T-helper 9 cell (primary cell): ENCODE measurements around the gene ZNF787.
A peak's percentile ranks its signal among the peaks of the same experiment; 100 is the strongest.

Experiments used
- DNase-seq: peaks from one replicate; pipeline ENCODE4 v3.0.0-alpha.2; 2020

The ZNF787 gene

DNA sequence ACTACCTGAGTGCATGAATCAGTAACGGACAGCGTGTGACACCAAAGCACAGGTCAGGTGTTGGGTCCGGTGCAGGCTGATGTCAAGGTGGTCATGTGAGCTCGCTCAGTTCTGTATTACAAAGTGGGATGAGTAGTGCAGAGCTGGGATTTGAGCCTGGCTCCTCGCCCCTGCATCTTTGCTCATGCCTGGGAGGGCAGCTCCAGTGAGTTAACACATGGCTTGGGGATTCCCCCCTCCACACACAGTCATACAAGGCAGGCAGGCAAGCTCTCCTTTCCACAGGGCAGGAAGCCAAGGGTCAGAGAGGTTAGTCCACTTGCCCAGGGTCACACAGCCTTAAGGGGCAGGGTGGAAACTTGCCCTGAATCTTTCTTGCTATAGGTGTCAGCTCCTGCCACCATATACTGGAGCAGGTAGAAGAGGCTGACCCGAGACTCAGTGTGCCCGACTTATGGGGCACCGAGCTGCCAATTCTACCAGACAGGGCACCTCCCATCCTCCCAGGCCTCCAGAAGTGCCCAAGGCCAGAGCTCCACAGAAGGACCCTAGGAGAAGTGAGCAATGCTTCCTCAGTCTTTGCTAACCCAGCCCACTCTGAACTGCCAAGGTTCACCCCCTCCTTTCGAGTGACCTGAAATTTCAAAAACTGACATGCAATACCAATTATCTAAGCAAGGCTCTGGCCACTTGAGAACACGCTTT is 35.4 kb downstream of the ZNF787 start:
- DNase-seq, result no peak

DNA sequence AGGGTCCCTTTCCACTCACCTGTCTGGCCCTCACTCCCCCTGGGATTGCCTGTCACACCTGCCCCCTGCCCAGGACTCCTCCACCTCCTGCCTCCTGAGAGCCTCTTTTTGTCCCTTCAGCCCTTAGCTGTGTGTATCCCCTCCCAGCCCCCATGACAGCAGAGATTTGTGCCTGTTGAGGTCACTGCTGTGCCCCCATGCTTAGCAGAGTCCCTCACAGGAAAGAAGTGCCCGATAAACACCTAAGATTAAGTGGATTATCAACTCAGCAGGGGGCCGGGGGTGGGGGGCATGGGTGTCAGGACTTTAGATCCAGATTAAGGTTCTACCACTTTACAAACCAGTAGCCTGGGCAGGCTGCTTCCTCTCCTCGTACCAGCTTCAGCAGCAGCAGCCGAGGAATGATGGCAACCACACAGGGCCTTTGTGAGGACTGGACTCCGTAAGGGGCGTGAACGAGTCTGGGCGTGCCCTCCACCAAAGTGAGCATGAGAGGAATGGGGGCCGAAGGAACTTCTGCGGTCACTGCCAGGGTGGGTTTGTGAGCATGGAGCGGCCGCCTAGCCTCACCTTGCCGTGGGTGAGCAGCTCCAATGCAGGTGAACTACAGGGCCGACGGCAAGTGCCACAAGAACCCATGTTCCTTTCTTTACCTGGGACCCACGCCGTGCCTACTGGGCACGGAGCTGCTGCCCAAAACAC is 36.1 kb downstream of the ZNF787 start:
- DNase-seq, result no peak

DNA sequence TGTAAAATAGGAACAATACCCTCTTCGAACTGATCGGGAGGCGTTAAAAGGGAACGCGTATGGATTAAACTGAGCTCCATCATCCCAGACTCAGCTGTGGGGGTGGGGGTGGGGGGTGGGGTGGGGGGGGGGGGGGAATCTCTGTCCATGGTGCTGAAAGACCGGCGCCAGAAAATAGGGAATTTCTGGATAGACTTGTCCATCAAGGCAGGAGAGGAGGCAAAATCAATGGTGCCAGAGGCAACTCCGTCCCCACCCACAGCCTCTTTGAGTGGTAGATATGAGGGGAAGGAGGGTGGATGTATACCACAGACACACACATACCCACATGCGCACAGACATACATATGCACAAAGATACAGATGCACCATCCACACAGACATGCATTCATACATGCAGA is 37.4 kb downstream of the ZNF787 start:
- no peak for DNase-seq

DNA sequence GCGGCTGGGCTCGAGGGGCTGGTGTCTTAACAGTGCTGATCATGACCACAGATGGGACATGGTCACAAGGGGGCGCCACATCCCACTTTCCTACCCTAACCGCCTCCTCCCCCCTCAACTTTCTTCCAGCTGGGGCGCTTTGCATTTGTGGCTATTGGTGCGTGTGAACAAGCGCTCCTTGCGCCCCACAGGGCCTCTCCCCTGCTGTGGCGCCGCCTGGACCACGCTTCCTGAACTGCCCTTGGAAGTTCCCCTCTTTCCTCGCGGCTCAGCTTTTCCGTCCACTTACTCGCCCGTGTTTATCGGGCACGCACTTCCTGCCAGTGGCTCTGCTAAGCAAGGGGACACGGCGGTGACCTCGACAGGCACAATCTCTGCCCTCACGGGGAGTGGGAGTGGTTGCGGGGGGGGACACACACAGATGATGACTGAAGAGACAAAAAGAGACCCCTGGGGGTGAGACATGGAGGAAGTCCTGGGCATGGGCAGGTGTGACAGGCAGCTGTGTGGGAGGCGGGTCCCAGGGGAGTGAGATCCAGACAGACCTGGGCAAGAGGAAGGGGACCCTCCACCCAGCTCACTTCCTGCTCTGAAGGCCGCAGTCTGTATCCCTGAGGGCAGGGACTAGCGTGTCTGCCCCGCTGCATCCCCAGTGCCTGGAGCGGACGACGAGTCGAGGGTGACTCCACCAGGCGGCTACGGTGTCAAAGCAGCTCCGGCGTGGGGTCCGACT is 40.3 kb downstream of the ZNF787 start:
- peak; percentile 63 for DNase-seq

DNA sequence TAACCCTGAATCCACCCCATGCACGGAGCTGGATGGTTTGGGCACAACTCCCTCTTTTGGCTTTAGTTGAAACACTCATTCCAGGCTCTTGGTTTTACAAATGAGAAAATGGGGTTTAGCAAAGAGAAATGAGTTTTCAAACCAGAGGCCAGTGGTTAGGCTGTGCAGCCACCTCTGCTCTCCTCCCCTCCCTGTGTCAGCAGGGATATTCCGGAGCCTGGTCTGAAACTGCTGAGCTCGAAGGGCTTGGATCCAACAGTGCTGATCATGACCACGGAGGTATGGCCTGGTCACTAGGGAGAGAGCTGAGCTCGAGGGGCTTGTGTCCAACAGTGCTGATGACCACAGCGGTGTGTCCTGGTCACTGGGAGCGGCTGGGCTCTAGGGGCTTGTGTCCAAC is 41.5 kb downstream of the ZNF787 start:
- no peak for DNase-seq

DNA sequence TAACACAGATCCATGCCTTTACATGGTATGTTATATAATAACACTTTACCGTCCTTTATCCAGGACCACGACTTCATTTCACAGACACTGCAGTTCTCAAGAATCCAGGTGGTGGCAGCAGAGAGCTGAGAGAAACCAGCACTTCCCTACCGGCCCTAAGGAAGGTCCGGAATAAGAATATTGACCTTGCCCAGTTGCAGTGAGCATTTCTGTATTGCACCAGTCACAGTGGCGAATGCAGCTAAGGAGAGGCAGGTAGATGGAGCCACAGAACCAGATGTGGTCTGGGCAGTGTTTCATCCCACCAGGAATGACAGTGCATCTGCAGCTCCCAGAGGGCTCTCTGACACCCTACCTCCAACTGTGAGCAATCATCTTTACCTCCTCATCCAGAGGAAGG is 44.6 kb downstream of the ZNF787 start:
- DNase-seq, result peak; percentile 30

DNA sequence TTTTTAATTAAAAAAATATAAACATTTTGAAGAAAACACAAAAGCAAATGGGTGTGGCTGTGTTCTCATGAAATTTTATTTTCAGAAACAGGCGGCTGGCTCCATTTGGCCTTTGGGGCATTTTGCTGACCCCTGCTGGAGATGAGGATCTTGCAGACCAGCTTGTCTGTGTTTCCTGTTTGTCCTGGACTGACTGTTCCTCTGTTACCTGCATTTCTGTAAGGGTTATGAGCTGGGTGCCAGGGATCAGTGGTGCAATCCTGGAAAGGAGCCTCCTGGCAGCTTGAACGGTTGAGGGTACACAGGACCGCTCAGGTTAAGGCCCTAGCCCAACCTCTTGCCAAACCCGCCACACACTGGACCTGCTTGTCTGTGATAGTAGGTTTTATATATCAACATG is 49.9 kb downstream of the ZNF787 start:
- DNase-seq, result no peak

DNA sequence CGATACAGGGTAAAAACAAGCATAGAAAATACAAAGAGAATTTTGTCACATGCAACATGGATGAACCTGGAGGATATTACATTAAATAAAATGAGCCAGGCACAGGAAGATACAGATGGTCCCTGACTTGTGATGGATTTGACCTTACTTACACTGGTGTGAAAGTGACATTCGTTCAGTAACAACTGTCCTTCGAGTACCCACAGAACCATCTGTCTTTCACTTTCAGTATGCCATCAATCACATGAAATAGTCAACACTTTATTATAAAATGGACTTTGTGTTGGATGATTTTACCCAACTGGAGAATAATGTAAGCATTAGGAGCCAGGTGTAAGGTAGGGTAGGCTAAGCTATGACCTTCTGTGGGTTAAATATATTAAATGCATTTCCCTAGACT is 51.5 kb downstream of the ZNF787 start:
- DNase-seq, result no peak

DNA sequence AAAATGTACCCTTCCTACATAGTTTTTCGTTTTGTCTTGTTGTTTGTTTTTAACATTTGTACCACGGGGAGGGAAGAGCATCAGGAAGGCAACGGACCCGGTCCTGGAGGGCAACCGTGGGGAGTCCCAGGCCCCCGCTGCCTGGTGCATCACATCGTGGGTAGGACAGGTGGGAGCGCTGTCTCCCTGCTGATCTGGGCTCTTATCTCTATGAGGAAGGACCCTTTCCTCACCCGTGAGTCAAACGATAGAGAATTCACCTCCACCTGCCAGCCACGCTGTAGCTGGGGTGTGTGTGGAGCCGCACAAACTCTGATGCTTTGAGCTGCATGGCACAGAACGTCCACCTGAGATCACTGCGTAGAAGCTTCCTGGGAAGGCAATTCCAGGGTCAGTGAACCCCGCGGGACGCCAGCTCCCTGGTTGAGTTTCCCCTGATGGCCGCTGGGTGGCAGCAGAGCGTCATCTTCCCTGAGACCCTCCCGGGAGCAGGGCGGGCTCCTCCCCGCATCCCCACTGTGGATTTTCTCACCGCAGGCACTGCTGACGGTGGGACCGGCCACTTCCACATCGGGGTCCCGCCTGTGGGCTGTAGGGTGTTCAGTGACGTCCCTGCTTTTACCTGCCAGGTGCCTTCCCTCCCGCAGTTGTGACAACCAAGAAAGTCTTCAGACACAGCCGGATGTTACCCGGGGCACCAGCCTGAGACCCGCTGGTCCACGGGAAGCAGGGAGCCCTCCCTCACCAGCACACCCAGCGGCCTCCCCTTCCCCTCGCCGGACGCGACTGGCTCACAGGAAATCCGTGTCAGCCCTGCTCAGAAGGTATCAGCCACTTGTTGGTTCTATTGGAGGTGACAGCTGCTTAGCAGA is 54.7 kb downstream of the ZNF787 start:
- DNase-seq, result peak; percentile 58

DNA sequence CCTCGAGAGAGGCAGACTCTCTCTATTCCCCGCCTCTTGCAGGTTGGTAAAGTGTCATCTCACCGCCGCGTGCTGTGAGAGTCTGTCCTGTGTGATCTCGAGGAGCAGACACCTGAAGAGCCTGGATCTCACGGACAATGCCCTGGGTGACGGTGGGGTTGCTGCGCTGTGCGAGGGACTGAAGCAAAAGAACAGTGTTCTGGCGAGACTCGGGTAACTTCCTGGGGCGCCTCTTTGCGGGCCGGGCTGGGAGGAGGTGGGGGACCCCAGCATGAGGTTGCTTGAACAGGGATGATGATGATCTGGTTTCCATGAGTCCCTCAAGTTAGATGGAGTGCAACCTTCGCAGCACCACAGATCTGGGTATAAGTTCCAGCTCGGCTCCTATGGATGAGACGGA is 67.5 kb downstream of the ZNF787 start:
- DNase-seq, result no peak
